ENCODE data around the gene ABLIM2. TPM values are rescaled to one million over a fixed set of nuclear protein-coding genes. Genes with fewer than 3 reads are reported as not detected.

Gene ABLIM2
- total RNA-seq, 5 donors from 2014 or later (not counting 1 experiment from before 2014, with no cell fraction given): 2.6 to 7.0 (median 5.5) TPM

GRCh38 chr4:8133897-8134563 is 24.6 kb downstream of the ABLIM2 start:
- 62% methylated on average over 22 of the region's 26 CpGs for WGBS (ENCODE audit: insufficient coverage)
- peaks cover 3 to 10% of the 10 kb centered on the region in 2 experiments for H3K27me3 ChIP-seq (replicated peaks in 1 of 2; ENCODE audit: control insufficient read depth in 2 of 2, extremely low read depth in 1 of 2, insufficient read depth in 2 of 2, low read length in 1 of 2)
- Mint-ChIP-seq H3K4me1 (no peaks in the 10 kb centered on the region), H3K27me3 (peaks cover 5 to 17% of the 10 kb centered on the region in 2 donors), H3K27ac (no peak overlapping the region), H3K4me3 (no peak overlapping the region), H3K9me3 (peaks cover 0 to 3% (median 0%) of the 10 kb centered on the region in 3 donors), H3K36me3 (peaks cover 8% of the 10 kb centered on the region)
- H3K27ac ChIP-seq (ENCODE audit: low read length): no peak overlapping the region
- ATAC-seq (replicated peaks in 1 of 4) (no peak), DNase-seq (no peak)
- no peaks in the 10 kb centered on the region for H3K9me3 ChIP-seq
- H3K36me3 ChIP-seq (ENCODE audit: control insufficient read depth in 2 of 2, extremely low read depth in 1 of 2, insufficient read depth in 1 of 2, low read length in 1 of 2): no peaks in the 10 kb centered on the region
- H3K4me1 ChIP-seq (ENCODE audit: control insufficient read depth in 1 of 2, extremely low read depth in 1 of 2, insufficient read depth in 2 of 2, low read length in 2 of 2): no peaks in the 10 kb centered on the region
- POLR2A ChIA-PET: no interaction called here
- CTCF ChIA-PET: no interaction called here
- H3K4me3 ChIP-seq (ENCODE audit: control insufficient read depth in 1 of 2, extremely low read depth in 1 of 2, low read length in 1 of 2): no peak overlapping the region

- WGBS (ENCODE audit: insufficient coverage): 86% methylated on average over 23 of the region's 27 CpGs
- H3K4me3 ChIP-seq (ENCODE audit: control insufficient read depth in 1 of 2, extremely low read depth in 1 of 2, low read length in 1 of 2): no peak overlapping the region
- H3K27ac ChIP-seq (ENCODE audit: low read length): no peak overlapping the region
- ChIA-PET CTCF (no interaction called here), POLR2A (no interaction called here)
- H3K27me3 Mint-ChIP-seq: peaks cover 5 to 17% of the 10 kb centered on the region in 2 donors
- H3K36me3 ChIP-seq (ENCODE audit: control insufficient read depth in 2 of 2, extremely low read depth in 1 of 2, insufficient read depth in 1 of 2, low read length in 1 of 2): no peaks in the 10 kb centered on the region
- no peaks in the 10 kb centered on the region for H3K4me1 ChIP-seq (ENCODE audit: control insufficient read depth in 1 of 2, extremely low read depth in 1 of 2, insufficient read depth in 2 of 2, low read length in 2 of 2)
- H3K4me3 Mint-ChIP-seq: no peak overlapping the region
- H3K27ac Mint-ChIP-seq: no peak overlapping the region
- peaks cover 8% of the 10 kb centered on the region for H3K36me3 Mint-ChIP-seq
- DNase-seq: no peak
- peaks cover 3 to 10% of the 10 kb centered on the region in 2 experiments for H3K27me3 ChIP-seq (replicated peaks in 1 of 2; ENCODE audit: control insufficient read depth in 2 of 2, extremely low read depth in 1 of 2, insufficient read depth in 2 of 2, low read length in 1 of 2)
- peaks cover 0 to 3% (median 0%) of the 10 kb centered on the region in 3 donors for H3K9me3 Mint-ChIP-seq
- ATAC-seq (replicated peaks in 1 of 4): no peak
- no peaks in the 10 kb centered on the region for H3K4me1 Mint-ChIP-seq
- no peaks in the 10 kb centered on the region for H3K9me3 ChIP-seq
These were observed 25.5 kb downstream of the ABLIM2 start for GRCh38 chr4:8132947-8133705.

GRCh38 chr4:8132400-8132799 is 26.2 kb downstream of the ABLIM2 start:
- Mint-ChIP-seq H3K9me3 (no peaks in the 10 kb centered on the region), H3K27ac (no peak overlapping the region), H3K27me3 (peaks cover 5 to 17% of the 10 kb centered on the region in 2 donors), H3K4me3 (no peak overlapping the region), H3K4me1 (no peaks in the 10 kb centered on the region), H3K36me3 (peaks cover 8% of the 10 kb centered on the region)
- H3K4me3 ChIP-seq (ENCODE audit: control insufficient read depth in 1 of 2, extremely low read depth in 1 of 2, low read length in 1 of 2): no peak overlapping the region
- H3K4me1 ChIP-seq (ENCODE audit: control insufficient read depth in 1 of 2, extremely low read depth in 1 of 2, insufficient read depth in 2 of 2, low read length in 2 of 2): no peaks in the 10 kb centered on the region
- no peak overlapping the region for H3K27ac ChIP-seq (ENCODE audit: low read length)
- ATAC-seq (replicated peaks in 1 of 4) (no peak), DNase-seq (no peak)
- H3K9me3 ChIP-seq: no peaks in the 10 kb centered on the region
- H3K36me3 ChIP-seq (ENCODE audit: control insufficient read depth in 2 of 2, extremely low read depth in 1 of 2, insufficient read depth in 1 of 2, low read length in 1 of 2): no peaks in the 10 kb centered on the region
- H3K27me3 ChIP-seq (replicated peaks in 1 of 2; ENCODE audit: control insufficient read depth in 2 of 2, extremely low read depth in 1 of 2, insufficient read depth in 2 of 2, low read length in 1 of 2): peaks cover 3 to 12% of the 10 kb centered on the region in 2 experiments
- ChIA-PET CTCF (no interaction called here), POLR2A (no interaction called here)
- 68% methylated on average over 9 of the region's 10 CpGs for WGBS (ENCODE audit: insufficient coverage)

- ATAC-seq (replicated peaks in 1 of 4) (no peak), DNase-seq (no peak)
- H3K4me3 Mint-ChIP-seq: no peak overlapping the region
- Histone ChIP-seq H3K27me3 (replicated peaks in 1 of 2; ENCODE audit: control insufficient read depth in 2 of 2, extremely low read depth in 1 of 2, insufficient read depth in 2 of 2, low read length in 1 of 2) (peaks cover 3 to 14% of the 10 kb centered on the region in 2 experiments), H3K27ac (ENCODE audit: low read length) (no peak overlapping the region), H3K36me3 (ENCODE audit: control insufficient read depth in 2 of 2, extremely low read depth in 1 of 2, insufficient read depth in 1 of 2, low read length in 1 of 2) (no peaks in the 10 kb centered on the region), H3K9me3 (no peaks in the 10 kb centered on the region), H3K4me1 (ENCODE audit: control insufficient read depth in 1 of 2, extremely low read depth in 1 of 2, insufficient read depth in 2 of 2, low read length in 2 of 2) (no peaks in the 10 kb centered on the region), H3K4me3 (ENCODE audit: control insufficient read depth in 1 of 2, extremely low read depth in 1 of 2, low read length in 1 of 2) (no peak overlapping the region)
- no peak overlapping the region for H3K27ac Mint-ChIP-seq
- ChIA-PET POLR2A (no interaction called here), CTCF (no interaction called here)
- H3K36me3 Mint-ChIP-seq: peaks cover 8% of the 10 kb centered on the region
- WGBS (ENCODE audit: insufficient coverage): 88% methylated on average over 13 of the region's 18 CpGs
- H3K27me3 Mint-ChIP-seq: peaks cover 5 to 17% of the 10 kb centered on the region in 2 donors
- H3K4me1 Mint-ChIP-seq: no peaks in the 10 kb centered on the region
- no peaks in the 10 kb centered on the region for H3K9me3 Mint-ChIP-seq
These were observed 26.8 kb downstream of the ABLIM2 start for GRCh38 chr4:8131826-8132225.

GRCh38 chr4:8131210-8131609 is 27.4 kb downstream of the ABLIM2 start:
- WGBS (ENCODE audit: insufficient coverage): no CpG with 5 or more reads among the region's 8 CpGs
- Histone ChIP-seq H3K36me3 (ENCODE audit: control insufficient read depth in 2 of 2, extremely low read depth in 1 of 2, insufficient read depth in 1 of 2, low read length in 1 of 2) (no peaks in the 10 kb centered on the region), H3K4me3 (ENCODE audit: control insufficient read depth in 1 of 2, extremely low read depth in 1 of 2, low read length in 1 of 2) (no peak overlapping the region), H3K27ac (ENCODE audit: low read length) (no peak overlapping the region), H3K4me1 (ENCODE audit: control insufficient read depth in 1 of 2, extremely low read depth in 1 of 2, insufficient read depth in 2 of 2, low read length in 2 of 2) (no peaks in the 10 kb centered on the region), H3K9me3 (no peaks in the 10 kb centered on the region), H3K27me3 (replicated peaks in 1 of 2; ENCODE audit: control insufficient read depth in 2 of 2, extremely low read depth in 1 of 2, insufficient read depth in 2 of 2, low read length in 1 of 2) (peaks cover 3 to 14% of the 10 kb centered on the region in 2 experiments)
- Mint-ChIP-seq H3K9me3 (no peaks in the 10 kb centered on the region), H3K4me1 (no peaks in the 10 kb centered on the region), H3K4me3 (no peak overlapping the region), H3K27me3 (peaks cover 5 to 17% of the 10 kb centered on the region in 2 donors), H3K27ac (no peak overlapping the region), H3K36me3 (peaks cover 8% of the 10 kb centered on the region)
- no peak for DNase-seq
- ChIA-PET CTCF (no interaction called here), POLR2A (no interaction called here)
- ATAC-seq (replicated peaks in 1 of 4): no peak

GRCh38 chr4:8130346-8131066 is 28.1 kb downstream of the ABLIM2 start:
- 85% methylated on average over 16 of the region's 18 CpGs for WGBS (ENCODE audit: insufficient coverage)
- H3K4me3 ChIP-seq (ENCODE audit: control insufficient read depth in 1 of 2, extremely low read depth in 1 of 2, low read length in 1 of 2): no peak overlapping the region
- ATAC-seq (replicated peaks in 1 of 4): no peak
- H3K4me1 Mint-ChIP-seq: no peaks in the 10 kb centered on the region
- ChIA-PET CTCF (no interaction called here), POLR2A (no interaction called here)
- no peak for DNase-seq
- no peak overlapping the region for H3K4me3 Mint-ChIP-seq
- H3K27me3 ChIP-seq (replicated peaks in 1 of 2; ENCODE audit: control insufficient read depth in 2 of 2, extremely low read depth in 1 of 2, insufficient read depth in 2 of 2, low read length in 1 of 2): peaks cover 3 to 14% of the 10 kb centered on the region in 2 experiments
- no peaks in the 10 kb centered on the region for H3K4me1 ChIP-seq (ENCODE audit: control insufficient read depth in 1 of 2, extremely low read depth in 1 of 2, insufficient read depth in 2 of 2, low read length in 2 of 2)
- H3K36me3 ChIP-seq (ENCODE audit: control insufficient read depth in 2 of 2, extremely low read depth in 1 of 2, insufficient read depth in 1 of 2, low read length in 1 of 2): no peaks in the 10 kb centered on the region
- H3K36me3 Mint-ChIP-seq: peaks cover 8% of the 10 kb centered on the region
- H3K27ac Mint-ChIP-seq: no peak overlapping the region
- peaks cover 5 to 17% of the 10 kb centered on the region in 2 donors for H3K27me3 Mint-ChIP-seq
- no peaks in the 10 kb centered on the region for H3K9me3 Mint-ChIP-seq
- H3K27ac ChIP-seq (ENCODE audit: low read length): no peak overlapping the region
- H3K9me3 ChIP-seq: no peaks in the 10 kb centered on the region
